HG02642 (cell line): ENCODE results near the gene NGB.
"Not testable (repeated sequence)": the region's sequence is repeated elsewhere in the genome, so short reads cannot be mapped to it uniquely, and the experiment has no call there.

Source experiments
- ATAC-seq: cut with Tn5 transposase; IDR thresholded peaks from one replicate; pipeline ENCODE4 v1.9.1; 2021; ENCODE audit warnings: mild to moderate bottlenecking; ENCODE audit not compliant: unreplicated experiment, poor library complexity

Gene NGB

DNA sequence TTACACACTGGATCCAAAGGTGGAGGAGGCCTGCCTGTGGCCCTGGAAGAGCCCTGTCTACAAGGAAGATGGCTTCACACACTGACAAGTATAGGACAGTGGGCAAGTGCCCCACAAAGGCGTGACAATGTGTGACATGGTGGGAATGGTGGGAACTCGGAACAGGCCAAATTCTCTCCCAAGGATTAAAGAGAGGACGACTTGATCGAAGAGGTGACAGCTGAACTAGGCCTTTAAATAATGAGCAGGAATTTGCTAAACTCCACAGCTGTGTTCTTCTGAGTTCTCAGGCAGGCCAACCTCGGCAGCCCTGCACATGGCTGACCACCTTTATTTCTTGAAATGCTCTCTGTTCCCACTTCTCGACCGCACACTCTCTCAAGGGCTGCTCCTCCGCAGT lies 25.9 kb upstream of the NGB start:
- ATAC-seq, result no peak

- ATAC-seq, result no peak
Measured at GRCh38 chr14:77296155-77296554, 25.1 kb upstream of the NGB start.

- ATAC-seq, result no peak
Measured at GRCh38 chr14:77290705-77291104, 19.7 kb upstream of the NGB start.

DNA sequence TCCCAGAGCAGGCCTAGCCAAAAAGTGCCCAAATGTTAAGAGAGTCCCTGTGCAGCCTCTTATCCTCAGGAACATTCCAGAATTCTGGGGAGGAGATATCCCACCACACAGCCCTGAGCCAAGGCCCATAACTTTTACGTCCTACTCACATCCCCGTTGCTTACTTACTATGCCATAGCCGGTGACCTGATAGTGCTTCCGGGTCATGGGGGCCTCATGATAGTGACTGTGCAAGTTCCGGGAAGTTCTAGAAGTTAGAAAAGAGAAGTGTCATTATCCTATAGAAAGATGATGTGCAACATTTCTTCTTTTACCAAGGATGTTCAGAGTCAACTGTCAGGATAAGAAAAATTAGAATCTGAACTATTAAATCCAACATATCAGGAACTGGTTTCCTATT lies 15.6 kb upstream of the NGB start:
- no peak for ATAC-seq

DNA sequence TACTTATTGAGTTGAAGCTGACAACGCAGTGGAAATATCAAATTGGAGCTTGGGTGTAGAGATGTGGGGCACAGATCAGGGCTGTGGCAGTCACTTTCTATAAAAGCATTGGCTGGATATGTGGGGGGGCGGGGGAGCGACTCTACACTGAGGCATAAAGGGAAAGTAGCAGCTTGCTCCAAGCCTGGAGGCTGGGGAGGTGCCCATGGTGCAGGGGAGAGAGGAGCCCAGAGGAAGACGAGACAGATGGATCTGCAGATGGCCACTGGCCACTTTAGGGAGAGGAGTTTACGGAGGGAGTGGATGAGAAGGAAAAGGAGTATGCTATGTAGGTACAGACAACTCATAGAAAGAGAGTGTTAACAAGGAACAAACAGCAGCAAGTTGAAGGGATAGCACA lies 13.5 kb upstream of the NGB start:
- ATAC-seq, result no peak

GRCh38 chr14:77284066-77284465 lies 13.1 kb upstream of the NGB start:
- no peak for ATAC-seq

- ATAC-seq, result no peak
Measured at GRCh38 chr14:77281852-77282410, 10.9 kb upstream of the NGB start.

- ATAC-seq, result not testable (repeated sequence)
Measured at GRCh38 chr14:77280921-77281320, 9.9 kb upstream of the NGB start.

DNA sequence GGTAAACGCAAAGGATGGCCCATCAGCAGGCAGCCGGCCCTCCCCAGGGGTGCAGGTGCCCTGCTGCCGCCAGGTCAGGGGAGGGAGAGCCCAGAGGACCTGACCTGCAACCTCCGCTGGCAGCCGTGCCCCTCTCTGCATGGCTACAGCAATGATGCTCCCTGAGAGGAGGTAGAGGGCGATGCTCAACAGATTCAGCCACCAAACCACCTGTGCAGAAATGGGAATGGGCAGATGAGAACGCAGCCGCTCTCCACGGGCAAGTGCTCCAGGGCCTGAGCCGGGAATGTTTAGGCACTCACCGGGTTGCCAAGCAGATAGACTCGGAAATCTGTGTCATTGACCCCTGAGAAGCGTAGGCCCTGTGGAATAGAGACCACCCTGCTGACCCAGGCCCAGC lies 8.7 kb upstream of the NGB start:
- ATAC-seq, result no peak

GRCh38 chr14:77278461-77279230 lies 7.6 kb upstream of the NGB start:
- no peak for ATAC-seq

DNA sequence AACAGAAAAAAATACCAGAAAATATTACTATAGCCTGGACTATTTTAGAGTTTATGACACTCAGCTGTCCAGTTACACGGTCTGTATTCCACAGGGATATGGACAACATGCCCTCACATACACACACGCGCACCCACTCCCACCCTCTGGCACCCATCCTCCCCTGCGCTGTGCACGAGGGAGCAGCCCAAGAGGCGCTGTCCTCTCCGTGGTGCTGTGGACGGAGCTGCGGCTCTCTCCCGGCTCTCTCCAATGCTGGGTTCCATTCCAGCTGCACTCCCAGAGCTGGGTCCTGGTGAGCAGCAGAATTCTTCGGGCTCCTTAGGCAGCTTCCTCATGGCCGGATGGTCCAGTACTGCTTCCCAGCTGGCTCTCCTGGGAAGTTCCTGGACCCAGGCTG lies 6.0 kb upstream of the NGB start:
- no peak for ATAC-seq

- no peak for ATAC-seq
Measured at GRCh38 chr14:77276295-77276935, 5.4 kb upstream of the NGB start.

DNA sequence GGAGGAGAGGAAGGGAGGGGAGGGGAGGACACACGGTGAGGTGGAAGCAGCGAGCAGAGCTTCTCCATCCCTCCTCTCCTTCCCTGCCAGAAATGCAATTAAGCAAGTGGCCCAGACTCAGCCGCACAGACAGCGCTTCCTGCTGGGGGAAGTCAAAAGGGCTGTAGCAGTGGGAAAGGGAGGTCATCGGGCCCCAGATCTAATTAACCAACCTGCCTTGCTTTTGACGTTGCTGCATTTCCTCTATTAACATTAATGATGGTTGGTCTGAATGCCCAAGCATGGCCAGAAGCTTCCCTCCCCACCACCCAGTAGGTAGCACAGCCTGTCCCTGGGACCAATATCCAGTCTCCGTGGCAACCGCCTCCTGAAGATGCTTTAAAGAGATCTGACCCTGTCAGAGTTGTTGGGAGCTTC lies 4.6 kb upstream of the NGB start:
- ATAC-seq, result no peak

- no peak for ATAC-seq
Measured at GRCh38 chr14:77275041-77275580, 4.1 kb upstream of the NGB start.

- ATAC-seq, result no peak
Measured at GRCh38 chr14:77273796-77274195, 2.8 kb upstream of the NGB start.

DNA sequence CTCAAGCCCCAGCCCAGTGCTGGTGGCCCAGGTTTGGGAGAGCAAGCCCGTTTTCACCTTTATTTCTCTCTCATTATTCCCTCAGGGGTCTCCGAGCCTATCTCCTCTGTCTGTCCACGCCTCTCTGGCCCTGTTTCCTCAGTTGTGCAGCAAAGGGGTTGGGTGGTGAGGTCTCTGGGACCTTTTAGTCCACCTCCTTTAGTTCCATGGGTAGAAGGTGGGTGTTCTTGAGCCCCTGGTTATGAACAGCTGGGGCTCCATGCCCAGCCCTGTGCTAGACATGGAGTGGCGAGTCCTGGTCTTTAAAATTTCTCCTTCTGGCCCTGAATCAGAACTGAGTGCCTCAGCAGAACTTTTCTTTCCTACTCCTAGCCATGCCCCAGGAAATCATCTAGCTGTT lies 1.3 kb upstream of the NGB start:
- no peak for ATAC-seq

DNA sequence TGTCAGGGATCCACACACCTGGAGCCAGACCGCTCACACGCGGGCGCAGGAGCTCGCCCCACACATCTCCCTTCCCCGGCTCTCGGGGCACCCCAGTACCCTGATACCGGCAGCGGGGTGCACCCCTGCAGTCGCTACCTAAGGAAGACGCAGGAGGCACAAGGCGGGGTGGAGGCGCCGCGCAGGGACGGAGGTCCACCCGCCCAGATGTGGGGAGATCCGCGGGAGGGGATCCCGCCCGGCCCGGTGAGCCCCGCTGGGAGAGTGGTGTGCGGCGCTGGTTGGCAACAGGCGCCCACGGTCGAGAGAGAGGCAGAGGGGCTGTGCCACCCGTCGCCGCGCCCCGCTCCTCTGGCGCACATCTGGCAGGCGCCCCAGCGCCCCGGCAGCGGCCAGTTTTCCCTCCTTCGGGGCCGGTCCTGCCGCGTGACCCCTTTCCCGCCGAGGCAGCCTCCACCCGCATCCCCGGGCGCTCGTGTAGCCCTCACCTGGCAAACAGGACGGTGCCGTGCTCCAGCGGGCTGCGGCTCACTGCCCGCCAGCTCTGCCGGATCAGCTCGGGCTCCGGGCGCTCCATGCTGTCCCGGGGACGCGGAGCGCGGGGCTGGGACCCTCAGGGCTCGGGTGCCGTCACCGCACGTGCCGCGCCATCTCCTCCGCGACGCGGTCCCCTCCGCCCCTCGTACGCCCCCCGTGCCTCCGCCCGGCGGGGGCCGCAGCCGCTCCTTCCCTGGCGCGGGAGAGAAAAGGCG lies 469 bp downstream of the NGB start:
- ATAC-seq, result no peak

DNA sequence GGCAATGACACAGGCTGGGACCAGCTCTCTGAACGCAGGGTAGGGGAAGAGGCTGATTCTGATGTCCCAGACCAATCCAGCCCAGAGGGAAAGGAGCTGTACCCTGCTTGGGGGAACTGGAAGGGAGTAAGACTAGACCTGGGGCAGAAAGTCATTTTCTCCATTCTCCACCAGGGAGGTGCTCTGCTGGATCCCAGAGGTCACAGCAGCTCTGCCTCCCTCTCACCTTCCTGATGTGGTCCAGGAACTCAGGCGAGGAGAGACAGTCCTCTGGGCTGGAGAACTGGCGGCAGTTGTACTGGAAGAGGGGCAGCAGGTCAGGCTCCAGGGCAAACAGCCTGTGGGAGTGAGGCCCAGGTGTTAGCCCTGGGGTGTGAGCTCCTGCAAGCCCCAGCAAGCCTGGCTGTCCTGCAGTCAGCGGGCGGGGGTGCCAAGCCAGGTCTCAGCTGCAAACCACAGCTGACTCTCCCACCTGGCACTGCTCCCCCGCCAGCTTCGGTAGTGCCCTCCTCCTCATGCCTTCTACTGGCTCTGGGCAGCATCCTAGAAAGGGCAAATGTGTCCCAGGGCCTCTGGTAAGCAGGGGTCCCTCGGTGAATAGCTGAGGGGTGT lies 1.9 kb downstream of the NGB start:
- ATAC-seq, result no peak

GRCh38 chr14:77267937-77268699 lies 2.9 kb downstream of the NGB start:
- no peak for ATAC-seq

GRCh38 chr14:77266336-77266735 lies 4.7 kb downstream of the NGB start:
- no peak for ATAC-seq
